ENCODE measurements around the gene OGFOD3. TPM values are rescaled to one million over a fixed set of nuclear protein-coding genes. Genes with fewer than 3 reads are reported as not detected.

The OGFOD3 gene
- total RNA-seq, 1 experiment from 2014 or later: 26.6 TPM

DNA sequence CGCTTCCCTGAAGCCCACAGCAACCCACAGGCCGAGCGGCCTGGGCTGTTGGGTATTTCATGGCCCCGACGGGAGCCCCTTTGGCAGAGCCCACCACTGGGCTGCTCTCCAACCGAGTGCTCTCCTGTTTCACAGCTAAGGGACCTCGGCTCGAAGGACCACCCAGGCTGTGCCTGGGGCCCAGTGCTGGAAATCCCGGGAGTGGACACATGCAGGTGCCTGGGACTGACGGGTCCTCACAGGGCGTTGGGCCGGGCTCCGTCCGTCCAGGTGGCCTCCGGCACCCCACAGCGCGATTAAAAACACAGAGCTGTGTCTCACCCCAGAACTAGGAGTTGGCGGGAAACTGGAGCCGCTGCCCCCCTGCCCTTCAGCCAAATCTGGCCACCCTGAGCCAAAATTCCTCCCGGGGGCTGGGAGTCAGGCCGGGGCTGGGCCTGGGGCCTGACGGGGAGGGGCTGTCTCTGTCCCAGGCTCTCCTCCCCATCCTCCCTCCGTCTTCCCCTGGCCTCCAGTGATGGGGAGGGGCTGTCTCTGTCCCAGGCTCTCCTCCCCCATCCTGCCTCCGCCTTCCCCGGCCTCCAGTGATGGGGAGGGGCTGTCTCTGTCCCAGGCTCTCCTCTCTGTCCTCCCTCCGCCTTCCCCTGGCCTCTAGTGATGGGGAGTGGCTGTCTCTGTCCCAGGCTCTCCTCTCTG lies 32.7 kb downstream of the OGFOD3 start:
- H3K27me3 ChIP-seq (ENCODE audit: insufficient read depth, low read depth): no peaks in the 10 kb centered on the region
- H3K4me3 ChIP-seq: no peak overlapping the region
- no peaks in the 10 kb centered on the region for H3F3A ChIP-seq (ENCODE audit: insufficient read depth, low read depth)
- ChIA-PET CTCF (no interaction called here), POLR2A (ENCODE audit: unreplicated experiment) (no interaction called here)
- no TSS peak for BruUV-seq (replicated peaks)
- no peaks in the 10 kb centered on the region; the same call in 1 of the 2 replicates for H4K20me1 ChIP-seq (ENCODE audit: insufficient read depth)
- intact Hi-C loops (cut with micrococcal nuclease; ENCODE audit: unreplicated experiment): no loop called here
- no peaks in the 10 kb centered on the region for H3K79me2 ChIP-seq (ENCODE audit: low read depth)
- no peaks in the 10 kb centered on the region for H3K9me3 ChIP-seq (ENCODE audit: insufficient read depth, low read depth)
- H3K4me1 ChIP-seq (replicated peaks; ENCODE audit: insufficient read depth): no peaks in the 10 kb centered on the region; the same call in 1 of the 2 replicates
- TF ChIP-seq, protein P1, sequence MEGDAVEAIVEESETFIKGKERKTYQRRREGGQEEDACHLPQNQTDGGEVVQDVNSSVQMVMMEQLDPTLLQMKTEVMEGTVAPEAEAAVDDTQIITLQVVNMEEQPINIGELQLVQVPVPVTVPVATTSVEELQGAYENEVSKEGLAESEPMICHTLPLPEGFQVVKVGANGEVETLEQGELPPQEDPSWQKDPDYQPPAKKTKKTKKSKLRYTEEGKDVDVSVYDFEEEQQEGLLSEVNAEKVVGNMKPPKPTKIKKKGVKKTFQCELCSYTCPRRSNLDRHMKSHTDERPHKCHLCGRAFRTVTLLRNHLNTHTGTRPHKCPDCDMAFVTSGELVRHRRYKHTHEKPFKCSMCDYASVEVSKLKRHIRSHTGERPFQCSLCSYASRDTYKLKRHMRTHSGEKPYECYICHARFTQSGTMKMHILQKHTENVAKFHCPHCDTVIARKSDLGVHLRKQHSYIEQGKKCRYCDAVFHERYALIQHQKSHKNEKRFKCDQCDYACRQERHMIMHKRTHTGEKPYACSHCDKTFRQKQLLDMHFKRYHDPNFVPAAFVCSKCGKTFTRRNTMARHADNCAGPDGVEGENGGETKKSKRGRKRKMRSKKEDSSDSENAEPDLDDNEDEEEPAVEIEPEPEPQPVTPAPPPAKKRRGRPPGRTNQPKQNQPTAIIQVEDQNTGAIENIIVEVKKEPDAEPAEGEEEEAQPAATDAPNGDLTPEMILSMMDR (conservative IDR thresholded peaks at IDR 0.05): no peak
- no peak for TF ChIP-seq EZH2 (IDR thresholded peaks at IDR 0.05; ENCODE audit: low read depth)
- no peak for DNase-seq
- no peak overlapping the region for H2AFZ ChIP-seq
- H3K36me3 ChIP-seq (ENCODE audit: low read depth): no peaks in the 10 kb centered on the region
- H3K4me2 ChIP-seq: no peak overlapping the region
- H3K27ac ChIP-seq: no peak overlapping the region
- H3K9me2 ChIP-seq (ENCODE audit: insufficient read depth): no peaks in the 10 kb centered on the region

DNA sequence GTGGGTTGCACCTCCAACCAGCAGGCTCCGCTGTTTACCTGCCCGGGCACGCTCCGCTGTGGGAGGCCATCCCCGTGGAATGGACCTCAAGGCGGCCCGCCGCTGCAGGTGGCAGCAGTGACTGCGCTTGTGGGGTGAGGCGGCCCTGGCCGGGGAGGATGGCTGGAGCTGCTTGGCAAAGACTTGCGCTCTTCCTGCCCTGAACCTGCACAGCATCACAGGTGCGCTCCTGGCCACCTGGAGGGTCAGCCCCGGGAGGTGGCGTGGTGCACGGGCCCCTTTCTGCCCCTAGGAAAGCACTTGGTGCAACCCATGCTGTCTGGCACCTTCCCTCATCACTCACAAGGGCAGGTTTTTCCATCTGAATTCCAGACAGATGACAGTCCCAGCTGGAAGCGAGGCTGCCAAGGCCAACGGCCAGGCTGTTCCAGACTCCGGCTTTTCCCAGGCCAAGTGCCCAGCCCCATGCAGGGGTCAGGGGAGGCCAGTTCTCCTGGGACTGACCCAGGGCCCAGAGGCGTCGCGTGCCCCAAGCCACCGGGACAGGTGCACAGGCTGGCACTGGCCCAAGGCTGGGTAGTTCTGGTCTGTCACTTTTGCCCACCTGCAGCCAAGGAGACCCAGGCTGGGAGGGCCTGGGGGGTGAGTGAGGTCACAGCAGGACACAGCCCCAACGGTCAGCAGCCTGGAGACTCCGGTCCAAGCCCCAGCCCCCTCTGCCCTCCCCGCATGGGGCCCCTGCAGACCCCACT lies 33.5 kb downstream of the OGFOD3 start:
- TF ChIP-seq, protein P1 (conservative IDR thresholded peaks at IDR 0.05): no peak
- TF ChIP-seq EZH2 (IDR thresholded peaks at IDR 0.05; ENCODE audit: low read depth): no peak
- POLR2A ChIA-PET (ENCODE audit: unreplicated experiment): interaction anchor here (0.6 kb wide), 1 partner anchor 9 kb away, joined by 6 read pairs; no protein-coding TSS in a partner anchor
- Histone ChIP-seq H3K36me3 (ENCODE audit: low read depth) (no peaks in the 10 kb centered on the region), H3K4me3 (no peak overlapping the region), H3K4me2 (peak overlapping the region; percentile 15), H2AFZ (no peak overlapping the region), H4K20me1 (ENCODE audit: insufficient read depth) (no peaks in the 10 kb centered on the region; the same call in 1 of the 2 replicates), H3K27me3 (ENCODE audit: insufficient read depth, low read depth) (no peaks in the 10 kb centered on the region), H3K79me2 (ENCODE audit: low read depth) (no peaks in the 10 kb centered on the region), H3F3A (ENCODE audit: insufficient read depth, low read depth) (no peaks in the 10 kb centered on the region), H3K9me2 (ENCODE audit: insufficient read depth) (no peaks in the 10 kb centered on the region), H3K27ac (no peak overlapping the region), H3K9me3 (ENCODE audit: insufficient read depth, low read depth) (no peaks in the 10 kb centered on the region), H3K4me1 (replicated peaks; ENCODE audit: insufficient read depth) (no peaks in the 10 kb centered on the region; the same call in 1 of the 2 replicates)
- BruUV-seq (replicated peaks): no TSS peak
- intact Hi-C loops (cut with micrococcal nuclease; ENCODE audit: unreplicated experiment): no loop called here
- CTCF ChIA-PET: no interaction called here
- peak; percentile 46 to 78 for DNase-seq

DNA sequence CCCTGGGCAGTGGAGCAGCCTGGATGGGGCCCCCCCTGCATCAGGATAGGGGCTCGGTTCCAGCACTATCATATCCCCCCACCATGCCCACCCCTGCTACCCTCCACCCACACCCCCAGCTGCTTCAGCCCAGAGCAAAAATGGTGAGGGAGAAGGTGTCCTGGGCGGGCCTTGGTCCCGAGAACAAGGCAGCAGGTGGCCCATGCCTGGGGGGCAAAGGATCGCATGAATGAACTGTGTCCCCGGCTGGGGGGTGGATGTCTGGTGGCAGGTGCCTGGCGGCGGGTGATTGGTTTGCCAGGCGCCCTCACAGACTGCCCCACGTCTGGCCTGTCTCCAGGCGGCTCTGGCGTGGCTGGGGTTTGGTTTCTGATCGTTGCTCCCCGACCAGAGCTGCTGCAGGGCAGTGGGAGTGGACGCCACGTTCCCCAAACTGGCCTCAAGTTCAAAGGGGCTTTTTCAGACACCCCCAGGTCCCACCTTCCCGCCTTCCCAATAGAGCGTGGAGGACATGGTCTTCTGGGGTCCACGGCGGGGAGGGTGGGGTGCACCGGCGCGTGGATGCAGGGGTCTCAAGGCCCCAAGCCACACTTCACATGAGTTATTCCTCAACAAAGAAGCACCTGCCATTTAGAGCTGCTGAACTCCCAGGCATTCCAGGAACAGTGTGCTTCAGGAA lies 34.2 kb downstream of the OGFOD3 start:
- no peaks in the 10 kb centered on the region for H3K9me3 ChIP-seq (ENCODE audit: insufficient read depth, low read depth)
- H3K4me1 ChIP-seq (replicated peaks; ENCODE audit: insufficient read depth): no peaks in the 10 kb centered on the region; the same call in 1 of the 2 replicates
- H3K79me2 ChIP-seq (ENCODE audit: low read depth): no peaks in the 10 kb centered on the region
- no peaks in the 10 kb centered on the region for H3K9me2 ChIP-seq (ENCODE audit: insufficient read depth)
- no peaks in the 10 kb centered on the region for H3K36me3 ChIP-seq (ENCODE audit: low read depth)
- H3K4me2 ChIP-seq: no peak overlapping the region
- no peak overlapping the region for H2AFZ ChIP-seq
- H3F3A ChIP-seq (ENCODE audit: insufficient read depth, low read depth): no peaks in the 10 kb centered on the region
- H4K20me1 ChIP-seq (ENCODE audit: insufficient read depth): no peaks in the 10 kb centered on the region; the same call in 1 of the 2 replicates
- intact Hi-C loops (cut with micrococcal nuclease; ENCODE audit: unreplicated experiment): no loop called here
- H3K27ac ChIP-seq: no peak overlapping the region
- CTCF ChIA-PET: no interaction called here
- BruUV-seq (replicated peaks): no TSS peak
- no peak for DNase-seq
- H3K27me3 ChIP-seq (ENCODE audit: insufficient read depth, low read depth): no peaks in the 10 kb centered on the region
- no peak for TF ChIP-seq EZH2 (IDR thresholded peaks at IDR 0.05; ENCODE audit: low read depth)
- TF ChIP-seq, protein P1 (conservative IDR thresholded peaks at IDR 0.05): no peak
- no peak overlapping the region for H3K4me3 ChIP-seq
- POLR2A ChIA-PET (ENCODE audit: unreplicated experiment): interaction anchor here (0.6 kb wide), 1 partner anchor 8 kb away, joined by 6 read pairs; no protein-coding TSS in a partner anchor

Data from PC-9 (cell line).